Inferior parietal cortex (tissue), 1 donor: Measurements from ENCODE around the gene DRGX.

ENCODE experiments used
- DNase-seq: peaks from one replicate; pipeline ENCODE4 v3.0.0-alpha.2; 2016; ENCODE audit errors: extremely low spot score

Gene DRGX

GRCh38 chr10:49347342-49347741 lies 48.5 kb downstream of the DRGX start:
- no peak for DNase-seq

GRCh38 chr10:49344840-49345239 lies 51.0 kb downstream of the DRGX start:
- DNase-seq, result no peak

DNA sequence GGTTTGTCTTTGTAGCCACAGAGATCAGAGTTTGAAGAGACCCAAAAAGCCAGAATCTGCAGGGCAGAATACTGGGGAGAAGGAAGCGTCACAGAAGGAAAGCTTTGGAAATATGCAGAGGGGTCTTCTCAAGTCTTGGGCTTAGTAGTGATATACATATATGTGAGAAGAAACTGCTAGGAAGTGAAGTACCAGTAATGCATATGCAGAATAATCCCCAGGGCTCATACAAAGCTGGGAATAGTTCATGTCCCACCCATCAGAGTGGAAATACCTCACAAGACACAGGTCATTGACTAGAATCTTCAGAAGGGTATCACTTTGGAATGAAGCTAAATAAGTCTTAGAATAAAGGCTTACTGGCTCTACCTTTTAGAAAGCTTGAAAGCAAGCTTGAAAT lies 57.3 kb downstream of the DRGX start:
- no peak for DNase-seq

DNA sequence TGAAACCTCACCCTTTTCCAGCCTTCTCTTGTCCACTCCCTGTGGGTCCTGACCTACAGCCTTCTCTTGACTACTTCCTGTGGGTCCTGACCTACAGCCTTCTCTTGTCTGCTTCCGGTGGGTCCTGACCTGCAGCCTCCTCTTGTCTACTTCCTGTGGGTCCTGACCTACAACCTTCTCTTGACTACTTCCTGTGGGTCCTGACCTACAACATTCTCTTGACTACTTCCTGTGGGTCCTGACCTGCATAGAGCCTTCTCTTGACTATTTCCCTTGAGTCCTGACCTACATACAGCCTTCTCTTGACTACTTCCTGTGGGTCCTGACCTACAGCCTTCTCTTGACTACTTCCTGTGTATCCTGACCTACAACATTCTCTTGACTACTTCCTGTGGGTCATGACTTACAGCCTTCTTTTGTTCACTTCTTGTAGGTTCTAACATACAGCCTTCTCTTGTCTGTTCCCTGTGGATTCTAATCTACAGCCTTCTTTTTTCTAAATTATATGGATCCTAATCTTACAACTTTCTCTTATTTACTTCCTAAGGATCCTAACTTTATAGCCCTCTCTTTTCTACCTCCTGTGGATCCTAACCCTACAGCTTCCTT lies 60.4 kb downstream of the DRGX start:
- no peak for DNase-seq

GRCh38 chr10:49334964-49335363 lies 60.9 kb downstream of the DRGX start:
- DNase-seq, result no peak

DNA sequence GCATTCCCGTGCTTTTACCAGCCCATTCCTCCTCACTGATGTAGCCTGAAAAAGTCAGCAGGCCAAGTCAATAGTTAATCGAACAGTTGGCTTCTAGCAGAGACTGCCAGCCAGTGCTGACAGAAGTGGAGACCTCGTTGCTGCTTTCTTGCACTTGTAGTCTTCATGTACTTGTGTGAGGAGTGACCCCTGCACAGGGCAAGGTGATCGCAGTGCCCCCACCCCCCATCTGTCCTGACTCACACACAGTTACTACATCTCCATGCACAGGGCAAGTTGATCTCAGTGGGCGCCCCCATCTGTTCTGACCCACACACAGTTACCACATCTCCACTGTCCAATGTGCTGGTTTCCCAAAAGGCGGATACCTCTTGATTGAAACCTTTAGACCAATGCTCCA lies 62.7 kb downstream of the DRGX start:
- no peak for DNase-seq

GRCh38 chr10:49332768-49333167 lies 63.1 kb downstream of the DRGX start:
- DNase-seq, result no peak

DNA sequence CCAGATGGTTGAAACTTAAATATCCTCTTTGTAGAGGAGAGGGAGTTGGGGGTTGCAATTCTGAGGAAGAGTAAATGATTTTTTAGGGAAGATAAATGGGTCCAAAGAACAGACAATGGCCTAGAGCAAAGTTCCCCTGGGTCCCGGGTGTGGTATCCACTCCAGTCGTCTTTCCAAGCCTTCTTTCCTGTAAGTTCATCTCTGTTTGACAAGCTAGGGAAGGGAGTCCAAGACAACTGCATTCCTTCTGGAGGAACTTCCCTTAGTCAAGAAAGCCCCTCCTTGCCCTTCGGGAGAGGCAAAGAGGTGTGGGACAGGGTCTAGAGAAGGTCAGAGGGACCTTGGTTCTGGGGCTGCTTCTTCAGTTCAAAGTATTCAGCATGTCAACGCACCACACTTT lies 63.6 kb downstream of the DRGX start:
- DNase-seq, result no peak

DNA sequence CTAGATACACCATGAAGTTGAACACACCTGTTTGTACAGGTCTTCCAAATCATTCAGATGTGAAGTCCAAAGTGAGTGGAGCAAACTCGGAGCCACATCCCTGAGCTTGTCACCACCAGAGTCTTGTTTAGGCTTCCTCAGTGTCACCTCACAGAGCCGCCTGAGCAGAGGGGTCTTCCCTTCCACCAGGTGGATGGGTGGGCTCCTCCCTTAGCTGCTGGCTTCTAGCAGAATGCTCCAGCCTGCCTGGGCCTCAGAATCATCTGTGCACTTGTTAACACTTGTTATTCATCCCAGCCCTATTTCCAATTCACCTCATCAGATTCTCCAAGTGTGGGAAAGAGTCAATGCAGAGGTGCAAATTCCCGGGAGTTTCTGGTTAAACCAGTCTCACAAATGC lies 64.5 kb downstream of the DRGX start:
- DNase-seq, result no peak

DNA sequence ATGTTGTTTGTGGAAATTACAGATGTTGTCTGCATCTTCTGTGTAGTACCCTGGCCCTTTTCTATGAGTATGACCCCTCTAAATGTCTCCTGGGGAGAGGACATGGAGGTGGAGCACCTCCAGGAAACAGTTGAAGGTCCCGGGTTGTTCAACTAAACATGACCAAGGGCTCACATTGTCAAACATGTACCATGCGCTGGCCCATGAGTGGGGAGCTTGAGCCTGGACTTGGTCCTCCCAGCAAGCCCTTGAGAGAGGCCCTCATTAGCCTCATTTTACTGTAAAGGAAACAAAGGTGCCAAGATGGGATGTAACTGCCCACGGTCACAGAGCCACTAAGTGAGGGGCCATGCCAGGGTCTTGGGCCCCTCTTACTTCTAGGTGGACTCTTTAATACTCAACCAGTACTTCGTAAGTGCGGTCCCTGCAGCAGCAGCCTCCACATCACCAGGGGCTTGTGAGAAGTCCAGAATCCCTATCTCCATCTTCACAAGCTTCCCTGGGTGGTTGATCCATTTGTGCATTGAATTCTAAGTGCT lies 65.7 kb downstream of the DRGX start:
- DNase-seq, result no peak

DNA sequence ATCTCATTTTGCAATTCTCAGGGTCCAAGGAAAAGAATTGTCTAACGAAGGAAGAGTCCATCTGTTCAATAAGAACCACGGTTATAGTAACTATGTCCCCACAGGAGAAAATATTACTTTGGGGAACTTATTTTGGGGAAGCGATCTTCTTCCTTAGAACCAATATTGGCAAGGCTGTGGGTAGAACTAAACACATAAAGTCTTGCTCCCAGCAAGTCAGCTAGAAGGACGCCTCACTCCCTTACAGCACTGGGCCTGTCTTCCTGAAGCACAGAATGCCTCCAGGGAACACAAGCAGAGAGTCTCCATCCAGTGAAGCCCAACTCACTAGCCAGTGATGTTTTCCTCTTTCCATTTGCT lies 66.8 kb downstream of the DRGX start:
- no peak for DNase-seq

DNA sequence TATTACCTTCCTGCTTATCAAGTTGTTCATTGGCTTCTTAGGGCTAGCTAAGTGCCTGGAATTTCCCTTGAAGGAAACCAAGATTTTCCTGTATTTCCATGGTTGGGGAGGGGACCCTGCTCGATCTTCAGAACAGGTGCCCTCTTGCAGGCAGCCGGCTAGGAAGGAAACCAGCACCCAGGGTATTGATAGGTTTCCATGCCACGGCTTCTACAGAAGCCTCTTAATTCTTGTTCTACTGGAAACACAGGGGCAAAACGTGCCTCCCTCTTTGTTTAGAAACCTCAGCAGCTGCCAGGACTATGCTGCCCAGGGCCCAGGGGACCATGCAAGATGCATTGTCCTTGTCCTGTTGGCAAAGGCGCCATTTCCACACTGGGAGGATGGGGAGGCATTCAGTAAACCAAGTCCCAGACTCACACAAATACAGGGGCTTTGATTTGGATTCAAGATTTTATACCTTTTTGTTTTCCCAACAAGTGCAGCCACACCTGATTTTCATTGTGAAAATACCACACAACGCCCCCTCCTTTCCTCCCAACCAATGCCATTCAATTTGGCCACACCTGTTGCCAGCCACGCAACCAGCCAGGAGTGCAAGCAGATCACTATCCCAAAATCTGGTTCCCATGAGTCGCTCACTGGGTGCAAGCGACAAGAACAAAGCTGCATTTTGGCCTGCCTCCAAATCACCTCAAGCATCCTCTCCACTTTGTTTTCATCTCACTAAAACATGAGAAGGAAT lies 67.3 kb downstream of the DRGX start:
- no peak for DNase-seq

DNA sequence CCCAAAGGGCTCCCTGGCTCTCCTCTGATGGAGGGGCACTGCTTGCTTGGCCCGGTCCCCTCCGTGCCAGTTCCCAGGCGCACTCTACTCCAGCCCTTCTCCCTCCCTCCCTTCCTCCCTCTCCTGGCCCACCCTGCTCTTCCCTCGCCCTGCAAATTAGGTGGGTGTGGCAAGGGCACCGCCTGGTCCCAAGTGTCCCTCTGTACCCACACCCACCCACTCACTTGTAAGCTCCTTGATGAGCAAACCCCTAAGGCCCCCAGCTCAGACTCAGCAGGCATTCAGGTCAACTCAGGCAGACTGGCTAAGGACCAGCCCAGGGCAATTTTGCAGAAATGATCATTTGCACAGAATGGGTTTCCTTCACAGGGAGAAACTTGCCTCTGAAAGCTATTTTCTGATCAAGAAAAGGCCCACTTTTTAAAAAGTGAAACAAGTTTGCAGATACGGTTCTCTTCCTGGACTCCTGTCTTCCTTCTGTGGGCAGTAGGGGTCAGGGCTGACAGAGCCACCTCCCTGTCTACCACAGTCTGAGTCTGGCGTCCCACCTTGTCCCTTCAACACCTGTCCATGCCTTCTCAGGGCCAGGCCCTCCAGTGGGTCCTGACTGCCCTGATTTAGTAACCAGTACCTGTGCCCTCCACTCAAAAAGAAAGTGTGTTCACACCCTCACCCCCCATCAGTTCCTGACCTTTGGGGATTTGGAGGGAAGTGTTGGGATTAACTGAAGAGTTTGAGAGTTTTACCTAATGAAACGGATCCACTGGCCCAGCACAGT lies 68.7 kb downstream of the DRGX start:
- no peak for DNase-seq

- DNase-seq, result no peak
Measured at GRCh38 chr10:49325916-49326783, 69.7 kb downstream of the DRGX start.

- no peak for DNase-seq
Measured at GRCh38 chr10:49325131-49325915, 70.6 kb downstream of the DRGX start.

DNA sequence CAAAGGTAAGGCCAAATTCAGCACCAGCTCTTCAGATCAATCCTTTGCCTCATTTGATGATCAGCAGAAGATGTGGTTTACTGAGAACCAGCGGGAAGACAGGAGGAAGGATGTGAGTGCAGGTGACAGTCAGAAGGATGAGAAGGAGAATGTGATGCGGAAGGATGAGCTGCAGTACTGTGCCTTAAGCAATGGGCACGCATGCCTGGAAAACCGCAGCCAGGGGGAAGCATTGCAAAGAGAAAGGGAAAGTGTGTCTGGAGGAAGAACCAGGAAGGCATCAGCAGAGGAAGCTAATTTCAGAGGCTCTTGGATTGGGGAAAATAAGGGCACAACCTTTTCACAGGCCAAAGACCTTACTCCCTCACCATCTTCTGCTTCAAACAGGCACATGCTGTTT lies 71.2 kb downstream of the DRGX start:
- DNase-seq, result no peak

DNA sequence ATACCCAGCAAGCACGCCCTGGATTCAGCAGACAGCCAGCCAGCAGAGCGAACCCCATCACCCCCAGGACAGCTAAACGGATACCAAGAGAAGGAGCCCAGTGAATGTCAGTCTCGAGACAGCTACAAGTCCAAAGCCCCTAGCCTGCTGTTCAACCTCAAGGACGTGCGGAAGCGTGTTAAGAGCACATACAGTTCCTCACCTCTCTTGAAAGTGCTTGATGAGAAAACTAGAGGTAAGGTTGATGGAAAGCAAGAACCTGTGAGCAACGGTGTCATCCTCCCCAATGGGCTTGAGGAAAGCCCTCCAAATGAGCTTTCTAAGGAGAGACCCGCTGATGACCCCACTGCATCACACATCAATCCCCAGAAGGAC lies 72.0 kb downstream of the DRGX start:
- DNase-seq, result no peak

DNA sequence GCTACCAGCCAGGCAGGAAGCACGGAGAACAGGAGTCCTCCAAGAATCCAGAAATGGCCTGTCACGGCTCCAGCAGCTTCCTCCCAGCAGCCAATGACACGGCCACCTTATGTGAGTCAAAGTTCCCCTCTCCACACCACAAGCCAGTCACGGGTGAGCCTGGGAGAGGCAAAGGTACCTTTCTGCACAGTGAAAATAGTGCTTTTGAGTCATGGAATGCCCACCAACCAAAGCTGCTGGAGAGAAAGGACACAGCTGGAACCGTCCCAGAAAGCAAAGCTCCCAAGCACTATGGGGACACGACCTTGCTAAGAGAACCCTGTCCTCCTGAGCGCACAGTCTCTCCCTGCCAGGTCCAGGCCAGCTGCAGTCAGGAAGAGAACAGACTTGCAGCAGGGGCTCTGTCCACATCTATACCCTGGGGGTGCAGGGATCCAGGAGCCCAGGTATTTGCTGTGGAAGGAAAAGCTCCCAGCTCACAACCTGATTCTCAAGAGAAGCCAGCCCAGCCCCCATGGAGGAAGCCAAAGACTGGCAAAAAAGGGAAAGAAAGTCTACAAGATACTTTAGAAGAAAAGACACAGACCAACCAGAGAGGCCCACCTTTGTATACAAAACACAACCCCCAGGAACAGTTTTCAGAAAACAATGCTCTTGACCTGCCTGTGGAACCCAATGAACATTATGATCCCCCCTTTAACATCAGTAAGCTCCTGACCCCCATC lies 72.6 kb downstream of the DRGX start:
- no peak for DNase-seq

GRCh38 chr10:49322371-49323170 lies 73.3 kb downstream of the DRGX start:
- DNase-seq, result no peak

- no peak for DNase-seq
Measured at GRCh38 chr10:49321021-49321420, 74.9 kb downstream of the DRGX start.
